Lower leg skin (tissue), 4 donors: ENCODE results near the gene ARRDC5. TPM values are rescaled to one million over a fixed set of nuclear protein-coding genes. Genes with fewer than 3 reads are reported as not detected.

Source experiments
- DNase-seq, 2 donors: peaks; one replicate each; pipeline ENCODE4 v3.0.0-alpha.2; 2019; ENCODE audit warnings: low spot score in 2 of 2
- H3K4me3 ChIP-seq: fragments of 200-600 bp; sonication (generic); 2 replicates; pipeline ENCODE4 v1.5.1; 2017; ENCODE audit warnings: mild to moderate bottlenecking, low read depth; ENCODE audit not compliant: poor library complexity, severe bottlenecking
- CTCF ChIP-seq, 3 donors: fragments of 450-650 bp; IDR thresholded peaks; one replicate each; pipeline ENCODE4 v1.5.1; 2016; ENCODE audit warnings: antibody characterized with exemption in 3 of 3, mild to moderate bottlenecking in 3 of 3, moderate library complexity in 2 of 3
- POLR2A ChIP-seq, 2 donors: fragments of 450-650 bp; IDR thresholded peaks; one replicate each; pipeline ENCODE4 v1.6.1; 2016 to 2017; ENCODE audit warnings: antibody characterized with exemption in 2 of 2, mild to moderate bottlenecking in 1 of 2, moderate library complexity in 1 of 2
- WGBS, 2 donors: methylation state at CpG; one replicate each; pipeline ENCODE4 v1.1.5; 2018; 5-methylcytosine and 5-hydroxymethylcytosine counted together
- intact Hi-C: fragments of 100-400 bp; cut with DNase I; formaldehyde crosslinking; loops from one replicate; pipeline ENCODE4 v1.15.0; 2023; ENCODE audit warnings: low total_unique reads
- total RNA-seq, 4 donors: library from RNA; depleted of rRNA; stranded (reverse); fragments of >200 nt; gene quantifications; one replicate each; pipeline ENCODE4 v1.1.0, GENCODE V29; 2016

Gene ARRDC5
- total RNA-seq, 4 donors from 2014 or later = 1.4 TPM; not detected in 3

GRCh38 chr19:4878491-4878968 lies 24.2 kb downstream of the ARRDC5 start:
- intact Hi-C loops = loop anchor here (5.0 kb wide), 1 partner anchor 1469 kb away; no protein-coding TSS in a partner anchor
- no peak for DNase-seq
- WGBS, 2 donors = 43 to 52% methylated on average over 12 to 22 of the region's 23 CpGs
- TF ChIP-seq POLR2A (IDR thresholded peaks at IDR 0.05) (no peak), CTCF (IDR thresholded peaks at IDR 0.05) (no peak)
- H3K4me3 ChIP-seq = no peak overlapping the region

- no peak overlapping the region for H3K4me3 ChIP-seq
- WGBS, 2 donors = 44 to 48% methylated on average over 23 to 28 of the region's 30 CpGs
- no peak for DNase-seq
- intact Hi-C loops = loop anchor here (5.0 kb wide), 1 partner anchor 1469 kb away; no protein-coding TSS in a partner anchor
- no peak for TF ChIP-seq POLR2A (IDR thresholded peaks at IDR 0.05)
- no peak for TF ChIP-seq CTCF (IDR thresholded peaks at IDR 0.05)
These were observed 24.8 kb downstream of the ARRDC5 start for GRCh38 chr19:4877753-4878490.

- intact Hi-C loops = loop anchor here (5.0 kb wide), 2 partner anchors 33 to 158 kb away; partner anchors contain the start of gene UHRF1
- H3K4me3 ChIP-seq = no peak overlapping the region
- DNase-seq = no peak
- WGBS, 2 donors = 91 to 94% methylated on average over 3 of the region's 3 CpGs
- TF ChIP-seq POLR2A (IDR thresholded peaks at IDR 0.05) (no peak), CTCF (IDR thresholded peaks at IDR 0.05) (no peak)
These were observed 28.8 kb downstream of the ARRDC5 start for GRCh38 chr19:4873930-4874329.

GRCh38 chr19:4871711-4872110 lies 31.0 kb downstream of the ARRDC5 start:
- H3K4me3 ChIP-seq = no peak overlapping the region
- DNase-seq = no peak
- intact Hi-C loops = loop anchor here (5.0 kb wide), 2 partner anchors 36 to 161 kb away; partner anchors contain the start of gene UHRF1
- TF ChIP-seq CTCF (IDR thresholded peaks at IDR 0.05) = no peak
- no peak for TF ChIP-seq POLR2A (IDR thresholded peaks at IDR 0.05)
- WGBS, 2 donors = 63 to 79% methylated on average over 6 of the region's 6 CpGs

- H3K4me3 ChIP-seq = no peak overlapping the region
- WGBS, 2 donors = 54 to 61% methylated on average over 10 of the region's 10 CpGs
- DNase-seq = peak in 1 of 2 donors; percentile 47
- TF ChIP-seq CTCF (IDR thresholded peaks at IDR 0.05) (peak in 1 of 3 donors; percentile 32), POLR2A (IDR thresholded peaks at IDR 0.05) (no peak)
- intact Hi-C loops = loop anchor here (5.0 kb wide), 2 partner anchors 37 to 162 kb away; partner anchors contain the start of gene UHRF1
These were observed 32.5 kb downstream of the ARRDC5 start for GRCh38 chr19:4870025-4870700.
